SHP77 (cell line): ENCODE data around the gene PLK2.
A peak's percentile ranks its signal among the peaks of the same experiment; 100 is the strongest.

ENCODE experiments used
- DNase-seq, 2 experiments: peaks; one replicate each; lab custom pipeline; 2025; lab: John Stamatoyannopoulos, UW

The PLK2 gene

DNA sequence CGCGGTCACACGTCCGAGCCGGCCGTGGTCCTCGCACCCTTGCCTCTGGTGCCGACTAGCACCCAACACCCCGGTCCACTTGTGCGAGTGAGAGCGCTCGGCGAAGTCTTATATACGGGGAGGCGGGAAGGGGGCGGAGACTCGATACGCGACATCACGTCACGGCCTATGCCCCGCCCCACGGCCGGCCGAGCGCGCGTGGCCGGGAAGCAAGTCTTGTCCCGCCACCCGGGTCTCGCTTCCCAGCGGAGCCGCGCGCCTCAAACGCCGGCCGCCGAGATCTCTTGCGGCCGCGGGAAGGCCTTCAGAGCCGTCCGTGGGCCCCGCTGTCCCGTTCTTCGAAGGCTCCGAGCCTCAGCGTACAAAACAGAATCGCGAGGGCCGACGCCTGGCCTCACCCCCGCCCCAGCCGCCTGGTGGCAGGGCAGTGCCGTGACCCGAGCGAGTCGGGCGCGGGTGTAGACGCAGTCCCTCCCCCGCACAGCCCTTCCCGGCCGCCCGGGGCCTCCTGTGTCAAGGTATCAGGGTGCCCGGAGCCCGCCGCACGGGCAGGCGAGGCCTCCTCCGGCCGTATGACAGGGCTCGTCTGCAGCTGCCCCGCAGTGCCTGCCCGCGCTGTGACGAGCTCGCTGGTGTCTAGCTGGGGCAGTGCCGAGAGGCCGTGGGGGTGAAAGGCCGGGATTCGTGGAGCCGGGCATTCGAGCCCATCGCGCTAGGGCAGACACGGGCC lies at the start of gene PLK2:
PLK2 (minus strand) TSS at position 85 of the 730 bp plus-strand sequence. CDS start 127 bp downstream, outside the sequence.
- peak; percentile 65 to 77 for DNase-seq

DNA sequence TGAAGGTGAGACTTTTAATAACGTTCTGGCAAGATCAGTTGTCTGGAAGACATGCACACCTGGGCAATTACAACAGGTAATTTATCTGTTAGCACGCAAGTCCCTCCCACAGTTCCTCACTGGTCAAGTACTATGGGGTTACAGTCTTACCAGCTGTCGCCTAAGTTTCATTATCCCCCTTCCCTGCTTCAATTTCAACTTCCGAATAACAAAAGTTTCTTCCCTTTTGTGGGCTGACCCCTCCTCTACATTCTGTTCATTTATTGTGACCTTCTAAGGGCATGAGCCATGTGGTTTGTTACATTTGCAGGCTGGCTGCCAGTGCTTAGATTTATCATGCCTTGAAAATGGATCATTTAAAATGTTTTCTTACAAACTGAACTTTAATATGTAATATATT lies 47.8 kb upstream of the PLK2 start:
- DNase-seq = no peak

DNA sequence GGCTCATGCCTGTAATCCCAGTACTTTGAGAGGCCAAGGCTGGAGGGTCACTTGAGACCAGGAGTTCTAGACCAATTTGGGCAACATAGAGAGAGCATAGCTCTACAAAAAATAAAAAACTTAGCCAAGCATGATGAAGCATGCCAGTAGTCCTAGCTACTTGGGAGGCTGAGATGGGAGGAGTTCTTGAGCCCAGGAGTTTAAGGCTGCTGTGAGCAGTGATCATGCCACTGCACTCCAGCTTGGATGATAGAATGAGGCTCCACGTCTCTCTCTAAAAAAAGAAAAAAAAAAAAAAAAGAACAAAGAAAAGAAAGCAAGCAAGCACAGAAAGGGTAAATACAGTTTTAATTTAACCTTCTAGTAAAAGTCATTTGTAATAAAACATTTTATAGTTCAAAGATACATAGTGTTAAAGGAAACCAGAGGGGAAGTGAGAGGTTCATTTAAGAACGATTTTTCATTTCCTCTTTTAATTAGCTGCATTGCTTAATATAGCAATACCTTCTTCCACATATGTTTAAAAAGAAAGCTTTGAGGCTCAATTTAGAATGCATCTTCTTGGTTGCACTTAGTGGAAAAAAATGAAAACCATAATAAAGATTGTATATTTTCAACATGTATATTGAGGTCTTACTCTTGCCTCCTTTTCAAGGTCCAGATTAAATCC lies 46.2 kb upstream of the PLK2 start:
- no peak for DNase-seq

DNA sequence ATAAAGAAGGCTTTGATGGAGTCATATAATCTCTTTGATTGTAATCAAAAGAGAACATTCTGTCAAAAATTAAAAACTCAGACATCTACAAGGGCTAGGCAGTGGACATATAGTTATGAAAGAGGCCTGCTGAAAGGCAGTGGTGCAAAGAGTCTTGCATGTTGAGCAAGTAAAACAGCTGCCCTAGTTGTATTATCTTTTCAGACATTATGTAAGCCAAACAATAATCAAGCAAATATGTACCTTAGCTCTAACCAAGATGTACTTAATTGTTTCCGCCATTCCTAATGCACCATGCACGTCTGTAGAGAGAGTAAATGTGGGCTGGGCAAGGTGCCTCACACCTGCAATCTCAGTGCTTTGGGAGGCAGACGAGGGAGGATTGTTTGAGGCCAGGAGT lies 45.6 kb upstream of the PLK2 start:
- DNase-seq = no peak

DNA sequence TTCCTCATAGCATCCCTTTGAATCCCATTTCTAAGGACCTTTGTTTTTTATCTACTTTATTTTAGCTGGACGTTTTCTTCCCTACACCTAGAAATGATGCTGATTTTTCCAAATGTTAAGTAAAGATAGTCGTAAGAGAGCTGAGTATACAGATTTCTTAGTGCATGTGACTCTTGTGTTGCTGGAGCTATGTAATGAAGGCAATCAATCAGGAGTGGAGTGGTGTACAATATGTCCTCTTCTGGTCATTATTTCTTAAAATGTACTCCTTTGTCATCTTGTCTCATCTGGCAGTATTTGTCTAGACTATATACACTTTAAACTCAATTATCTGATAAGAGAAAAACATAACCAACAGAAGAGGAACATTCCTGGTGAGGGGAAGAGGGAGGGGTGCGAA lies 44.9 kb upstream of the PLK2 start:
- no peak for DNase-seq

DNA sequence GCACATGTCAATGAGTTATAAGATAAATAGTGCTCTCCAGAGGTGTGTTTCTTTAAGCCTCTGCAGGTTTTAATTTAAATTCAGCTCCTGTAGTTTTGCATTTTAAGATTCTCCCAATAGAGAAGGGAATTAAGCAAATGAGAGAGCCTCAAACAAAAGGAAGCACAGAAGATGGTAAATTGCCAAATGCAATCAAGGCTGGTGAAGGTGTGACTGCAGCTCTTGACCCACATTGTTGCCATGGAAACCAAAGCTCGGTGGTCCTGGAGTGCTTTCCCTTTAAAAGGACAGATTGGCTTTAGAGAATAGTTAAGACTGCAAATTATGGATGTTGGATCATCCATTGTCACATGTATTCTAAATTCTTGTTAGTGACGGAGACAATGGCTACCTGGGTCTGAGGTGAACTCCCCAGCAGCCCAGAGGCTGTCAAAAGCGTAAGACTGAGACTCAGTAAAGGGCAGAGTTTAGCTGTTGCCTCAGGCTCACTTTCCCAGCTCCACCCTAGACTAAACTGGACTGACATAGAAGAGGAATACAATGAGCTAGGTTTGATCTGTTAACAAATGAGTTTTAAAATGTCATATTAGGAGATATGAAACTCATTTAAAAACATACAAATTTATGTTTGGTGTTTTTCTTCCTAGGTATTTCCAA lies 43.6 kb upstream of the PLK2 start:
- DNase-seq = no peak

DNA sequence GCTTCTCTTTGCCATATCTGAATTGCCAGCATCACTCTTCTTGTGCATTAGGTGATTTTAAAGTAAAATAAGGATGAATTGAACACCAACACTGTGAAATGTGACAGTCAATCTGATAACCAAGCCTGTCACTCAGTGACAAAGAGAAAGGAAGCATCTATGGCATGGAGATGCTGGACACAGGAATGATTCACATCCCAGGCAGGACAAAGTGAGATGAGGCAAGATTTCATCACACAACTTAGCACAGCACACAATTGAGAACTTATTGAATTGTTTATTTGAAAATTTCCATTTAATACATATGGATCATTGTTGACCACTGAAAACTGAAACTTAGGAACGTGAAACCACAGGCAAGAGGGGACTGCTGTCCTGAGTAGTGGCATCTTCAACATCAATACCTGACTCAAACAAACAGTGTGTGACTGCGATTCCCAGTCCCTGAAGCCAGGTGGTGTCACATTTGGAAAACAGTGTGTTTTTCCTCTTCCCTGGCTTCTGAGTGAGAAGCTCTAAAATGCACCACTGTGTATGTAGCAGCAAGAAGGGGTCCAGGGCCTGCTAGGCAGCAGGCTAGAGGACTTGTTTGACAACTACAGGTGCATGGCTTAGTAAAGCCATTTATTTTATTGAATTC lies 42.0 kb upstream of the PLK2 start:
- DNase-seq = peak; percentile 1 to 7

DNA sequence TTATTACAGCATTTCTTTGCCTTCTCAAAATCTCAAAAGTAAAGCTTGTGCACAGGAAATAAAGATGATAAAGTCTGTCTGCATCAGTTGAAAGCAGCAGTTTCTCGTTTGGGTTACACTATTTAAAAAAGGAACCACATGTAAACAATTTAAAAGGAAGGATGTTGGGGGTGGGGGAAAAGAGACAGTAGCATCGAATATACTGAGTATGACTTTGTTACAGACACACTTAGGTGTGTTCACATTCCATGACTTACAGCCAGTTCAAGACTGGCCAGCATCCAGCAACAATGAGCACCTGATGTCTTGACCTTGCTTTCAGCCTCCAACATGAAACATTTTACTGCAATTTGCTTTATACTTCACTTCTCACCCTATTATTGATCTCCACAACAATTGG lies 40.1 kb upstream of the PLK2 start:
- DNase-seq = no peak

DNA sequence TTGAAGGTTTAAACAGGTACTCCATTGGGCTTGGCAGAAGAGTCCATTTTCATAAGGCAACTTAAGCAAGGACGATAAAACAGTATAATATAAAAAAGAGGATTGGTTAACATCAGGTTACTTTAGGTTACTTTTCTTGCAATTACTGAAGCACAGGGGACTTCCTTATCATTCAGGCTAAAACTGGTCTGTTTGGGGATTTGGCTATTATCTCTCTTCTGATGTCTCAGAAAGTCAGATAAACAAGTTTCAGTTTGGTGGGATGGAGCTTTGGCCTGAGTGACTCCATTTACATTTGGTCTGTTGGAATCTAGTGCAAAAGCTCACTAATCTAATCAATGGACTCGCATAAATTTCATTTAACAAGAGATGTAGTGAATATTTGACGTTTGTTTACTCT lies 39.3 kb upstream of the PLK2 start:
- no peak for DNase-seq

DNA sequence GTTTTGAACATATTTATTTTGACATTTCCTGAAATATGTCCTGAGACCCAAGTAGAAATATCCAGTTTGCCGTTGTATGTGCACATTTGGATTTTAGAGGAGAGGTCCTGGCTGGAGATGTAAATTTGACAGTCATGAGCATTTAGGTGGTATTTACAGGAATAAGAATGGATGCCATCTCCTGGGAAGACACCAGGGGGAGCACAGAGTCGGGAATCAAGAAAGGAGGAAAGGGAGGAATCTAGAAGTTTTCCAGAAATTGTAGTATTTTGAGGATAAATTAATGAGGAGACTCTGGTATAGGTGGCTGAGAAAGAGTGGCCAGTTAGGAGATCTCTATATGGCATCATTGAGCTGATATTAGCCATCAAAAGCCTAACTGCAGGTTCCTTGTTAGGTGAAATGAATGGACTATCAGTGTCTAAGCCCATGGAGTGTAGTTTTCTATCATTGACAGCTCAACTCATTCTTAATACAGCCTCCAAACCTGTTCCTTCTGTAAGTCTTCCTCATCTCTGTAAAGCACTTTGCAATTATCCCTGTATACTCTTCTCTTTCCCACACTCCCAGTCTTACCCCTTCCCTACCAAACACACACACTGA lies 38.6 kb upstream of the PLK2 start:
- DNase-seq = peak; percentile 5 to 6

DNA sequence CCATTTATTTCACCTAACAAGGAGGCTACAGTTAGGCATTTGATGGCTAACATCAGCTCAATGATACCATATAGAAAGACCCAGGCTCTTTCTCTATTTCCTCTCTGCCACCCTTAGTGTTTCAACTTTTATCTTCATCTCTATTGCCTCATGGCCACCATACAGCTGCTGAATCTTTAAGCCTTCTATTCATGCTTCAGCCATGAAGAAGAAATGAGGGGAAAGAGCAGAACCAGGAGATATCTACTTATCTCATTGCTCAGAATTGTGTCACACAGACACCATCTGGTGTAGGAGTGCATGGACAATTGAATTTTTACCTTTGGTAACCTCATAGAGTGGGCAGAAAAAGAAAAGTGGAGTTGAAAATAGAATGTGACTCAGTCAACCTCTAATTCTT lies 38.0 kb upstream of the PLK2 start:
- DNase-seq = no peak

DNA sequence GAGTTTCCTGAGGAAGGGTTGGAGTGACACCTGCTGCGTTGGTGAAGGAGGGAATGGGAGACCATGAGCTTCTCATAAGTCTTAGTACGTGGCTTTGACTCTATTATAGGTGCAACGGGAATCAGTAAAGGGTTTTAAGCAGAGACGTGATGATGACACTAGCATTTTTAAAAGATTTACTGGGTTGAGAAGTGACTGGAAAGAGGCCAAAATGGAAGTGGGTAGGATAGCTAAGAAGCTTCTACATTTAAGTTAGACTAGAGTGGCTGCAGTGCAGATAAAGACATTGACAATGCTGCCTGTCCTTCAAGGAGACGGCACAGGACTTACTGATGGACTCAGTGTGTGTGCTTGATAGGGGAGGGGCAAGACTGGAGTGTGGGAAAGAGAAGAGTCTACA lies 37.5 kb upstream of the PLK2 start:
- DNase-seq = no peak

DNA sequence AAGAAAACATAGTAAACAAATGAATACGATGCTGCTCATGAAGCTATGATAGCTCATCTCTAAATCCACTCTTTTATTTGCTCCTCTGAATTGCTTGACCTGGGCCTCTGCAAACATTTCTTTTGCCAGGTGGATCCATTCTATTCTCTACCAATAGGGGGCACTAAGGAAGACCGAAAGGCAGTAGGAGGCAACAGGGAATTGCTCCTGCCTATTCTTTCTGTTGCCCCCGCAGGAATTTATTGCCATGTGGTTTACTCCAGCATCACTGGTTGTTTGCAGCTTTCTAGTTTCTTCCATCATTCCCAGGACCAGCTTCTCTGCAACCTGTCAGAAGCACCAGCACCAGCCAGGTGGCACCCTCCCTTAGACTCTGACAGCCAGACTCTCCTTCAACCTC lies 36.6 kb upstream of the PLK2 start:
- DNase-seq = no peak

DNA sequence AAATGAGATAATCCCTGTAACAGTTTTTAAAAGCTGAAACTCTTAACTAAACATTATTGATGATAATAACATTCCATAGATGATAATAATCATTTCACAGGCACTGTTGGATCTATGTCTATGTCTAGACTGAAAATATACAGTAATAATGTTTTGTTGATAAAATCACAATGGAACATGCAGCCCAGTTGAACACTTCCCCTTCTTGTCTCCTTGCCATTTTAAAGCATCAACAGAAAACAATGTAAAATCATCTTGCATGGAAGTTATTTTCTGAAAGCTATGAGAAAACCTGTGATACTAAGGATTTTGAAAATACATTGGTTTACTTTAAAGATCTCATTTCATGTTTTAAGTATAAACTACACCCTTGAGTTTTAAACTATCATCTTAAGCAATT lies 33.3 kb upstream of the PLK2 start:
- no peak for DNase-seq

DNA sequence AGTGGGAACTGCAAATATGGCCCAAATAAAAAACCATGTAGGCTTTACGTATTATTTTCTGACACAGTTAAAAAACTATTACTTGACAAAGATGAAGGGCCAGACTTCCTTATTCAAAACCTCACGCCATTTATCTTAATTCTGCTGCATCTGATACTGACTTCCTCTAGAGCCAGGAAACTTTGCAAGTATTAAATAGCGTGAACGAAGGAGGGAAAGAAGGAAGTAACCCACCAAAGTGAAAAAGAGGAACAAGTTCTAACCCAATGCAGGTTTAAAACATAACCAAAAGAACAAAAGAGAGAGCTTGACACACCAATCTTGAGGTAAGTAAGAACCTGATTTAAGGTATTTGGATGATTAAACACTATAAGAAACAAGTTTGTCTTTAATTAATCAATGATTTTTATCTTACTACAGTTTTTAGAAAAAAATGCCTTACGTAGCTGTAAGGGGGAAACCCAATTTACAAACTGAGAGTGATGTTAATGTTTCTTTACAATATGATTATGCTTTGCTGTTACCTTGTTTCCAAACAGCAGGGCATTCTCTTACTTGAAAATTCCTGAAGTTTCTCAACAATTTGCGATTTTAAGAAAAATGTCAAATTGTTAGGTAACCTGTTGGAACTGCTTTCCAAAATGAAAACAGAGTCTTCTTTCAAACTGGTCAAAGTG lies 31.5 kb upstream of the PLK2 start, which contains the start of gene GAPT:
GAPT (plus strand) TSS at position 220 of the 677 bp plus-strand sequence. CDS start 3,102 bp downstream, outside the sequence.
- no peak for DNase-seq

DNA sequence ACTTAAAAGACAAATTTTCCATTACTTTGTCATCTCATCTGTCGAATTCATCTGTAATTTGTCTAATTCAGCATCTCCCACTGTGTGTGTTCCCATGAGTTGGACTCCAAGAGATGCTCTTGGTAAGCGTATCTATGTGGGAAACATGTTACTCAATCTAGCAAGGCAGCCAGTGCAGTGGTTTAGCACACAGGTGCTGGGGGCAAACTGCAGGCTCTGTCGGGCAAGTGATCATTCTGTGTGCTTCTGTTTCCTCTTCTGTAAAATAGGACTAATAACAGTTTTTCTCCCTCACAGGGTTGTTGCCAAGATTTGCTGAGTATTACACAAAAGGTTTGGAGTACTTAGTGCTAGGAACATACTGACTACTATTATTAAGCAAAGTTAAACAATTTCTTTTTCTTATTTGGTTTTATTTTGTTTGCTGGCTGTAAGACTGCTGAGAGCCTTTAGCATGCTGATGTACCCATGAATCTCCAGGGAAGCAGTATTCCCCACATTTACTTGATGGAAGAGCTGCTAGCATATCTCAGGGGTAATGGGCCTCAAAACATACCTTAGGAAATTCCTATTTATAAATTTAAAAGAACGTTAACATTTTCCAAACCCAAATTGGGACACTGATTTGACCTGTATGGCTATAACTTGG lies 30.6 kb upstream of the PLK2 start:
- no peak for DNase-seq

DNA sequence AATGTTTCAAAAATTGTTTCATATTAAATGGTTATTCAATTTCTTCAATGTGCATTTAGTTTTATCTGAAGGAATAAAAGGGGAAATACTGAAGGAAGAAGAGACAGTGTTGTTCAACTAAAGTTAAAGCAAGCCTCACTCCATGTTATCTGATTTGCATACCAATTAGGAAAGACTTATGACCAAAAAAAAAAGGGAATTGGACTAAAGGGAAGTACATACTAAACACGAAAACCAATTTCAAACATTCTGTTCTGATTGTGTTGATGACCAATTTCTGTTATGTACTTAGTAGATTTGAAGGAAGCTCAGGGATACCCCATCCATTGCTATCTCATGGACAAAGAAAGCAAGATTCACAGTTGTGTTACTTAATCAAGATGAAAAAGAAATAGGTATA lies 26.4 kb upstream of the PLK2 start:
- DNase-seq = no peak

DNA sequence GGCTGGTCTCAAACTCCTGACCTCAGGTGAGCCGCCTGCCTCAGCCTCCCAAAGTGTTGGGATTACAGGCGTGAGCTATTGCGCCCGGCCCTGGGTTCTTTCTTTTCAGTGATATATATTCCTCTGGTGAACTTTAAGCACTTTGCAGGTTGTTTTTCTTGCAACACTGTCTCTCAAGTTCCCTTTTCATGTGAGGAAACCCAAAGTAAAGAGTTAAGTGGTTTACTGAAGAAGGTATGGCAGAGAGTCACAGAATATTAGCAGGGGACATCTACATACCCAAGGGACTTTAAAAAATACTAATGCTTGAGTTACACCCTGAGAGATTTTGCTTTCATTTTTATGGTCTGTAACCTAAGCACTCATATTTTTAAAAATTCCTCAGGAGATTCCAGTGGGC lies 24.6 kb upstream of the PLK2 start:
- DNase-seq = no peak

DNA sequence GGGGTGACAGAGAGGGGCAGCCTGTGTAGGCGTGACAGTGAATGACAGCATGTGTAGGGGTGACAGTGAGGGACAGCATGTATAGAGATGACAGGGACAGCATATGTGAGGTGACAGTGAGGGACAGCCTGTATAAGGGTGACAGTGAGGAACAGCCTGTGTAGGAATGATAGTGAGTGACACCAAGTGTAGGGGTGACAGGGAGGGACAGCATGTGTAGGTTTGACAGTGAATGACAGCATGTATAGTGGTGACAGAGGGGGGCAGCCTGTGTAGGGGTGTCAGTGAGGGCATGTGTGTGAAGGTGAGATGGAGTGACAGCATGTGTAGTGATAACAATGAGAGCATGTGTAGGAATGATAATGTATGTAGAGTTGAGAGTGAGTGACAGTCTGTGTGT lies 22.6 kb upstream of the PLK2 start:
- no peak for DNase-seq

DNA sequence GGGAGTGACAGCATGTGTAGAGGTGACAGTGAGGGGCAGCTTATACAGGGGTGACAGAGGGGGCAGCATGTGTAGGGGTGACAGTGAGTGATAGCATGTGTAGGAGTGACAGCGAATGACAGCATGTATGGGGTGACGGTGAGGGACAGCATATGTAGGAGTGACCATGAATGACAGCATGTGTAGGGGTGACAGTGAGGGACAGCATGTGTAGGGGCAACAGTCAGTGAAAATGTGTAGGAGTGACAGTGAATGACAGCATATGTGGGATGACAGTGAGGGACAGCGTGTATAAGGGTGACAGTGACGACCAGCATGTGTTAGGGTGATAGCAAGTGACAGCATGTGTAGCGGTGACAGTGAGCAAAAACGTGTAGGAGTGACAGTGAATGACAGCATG lies 21.9 kb upstream of the PLK2 start:
- DNase-seq = no peak

DNA sequence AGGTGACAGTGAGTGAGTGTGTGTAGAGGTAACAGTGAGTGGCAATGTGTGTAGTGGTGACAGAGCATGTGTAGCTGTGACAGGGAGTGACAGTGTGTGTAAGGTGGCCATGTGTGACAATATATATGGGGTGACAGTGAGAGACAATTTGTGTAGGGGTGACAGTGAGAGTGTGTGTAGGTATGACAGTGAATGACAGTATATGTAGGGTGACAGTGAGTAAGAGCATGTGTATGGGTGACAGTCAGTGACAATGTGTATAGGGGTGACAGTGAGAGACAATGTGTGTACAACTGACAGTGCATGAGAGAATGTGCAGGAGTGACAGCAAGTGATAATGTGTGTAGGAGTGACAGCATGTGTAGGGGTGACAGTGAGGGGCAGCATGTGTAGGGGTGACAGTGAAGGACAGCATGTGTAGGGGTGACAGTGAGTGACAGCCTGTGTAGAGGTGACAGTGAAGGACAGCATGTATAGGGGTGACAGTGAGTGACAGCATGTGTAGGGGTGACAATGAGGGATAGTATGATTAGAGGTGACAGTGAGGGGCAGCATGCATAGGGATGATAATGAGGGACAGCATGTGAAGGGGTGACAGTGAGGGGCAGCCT lies 21.3 kb upstream of the PLK2 start:
- DNase-seq = no peak
